SIG-M5 treated with dmso at 0.1 percent for 504 hours (cell line): ENCODE results near the gene NXPE3.

Experiments used
- DNase-seq: peaks from one replicate; lab custom pipeline; 2025; ENCODE audit not compliant: unreplicated experiment; lab: John Stamatoyannopoulos, UW

NXPE3 gene

DNA sequence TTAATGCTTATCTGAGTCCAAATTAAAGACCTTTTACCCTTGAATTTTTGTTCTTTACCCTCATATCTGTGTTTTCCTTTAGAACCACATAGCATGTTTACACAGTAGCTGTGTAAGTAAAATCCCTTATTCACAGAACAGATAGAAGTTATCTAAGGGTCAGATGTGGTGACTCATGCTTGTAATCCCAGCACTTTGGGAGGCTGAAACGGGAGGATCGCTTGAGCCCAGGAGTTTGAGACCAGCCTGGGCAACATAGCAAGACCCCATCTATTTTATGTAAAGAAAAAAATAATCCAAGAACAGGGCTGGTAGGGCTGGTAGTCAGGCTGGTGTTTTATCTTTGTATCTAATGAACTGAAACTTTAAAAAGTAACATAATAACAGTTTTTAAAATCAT is 23.2 kb downstream of the NXPE3 start:
- no peak for DNase-seq

DNA sequence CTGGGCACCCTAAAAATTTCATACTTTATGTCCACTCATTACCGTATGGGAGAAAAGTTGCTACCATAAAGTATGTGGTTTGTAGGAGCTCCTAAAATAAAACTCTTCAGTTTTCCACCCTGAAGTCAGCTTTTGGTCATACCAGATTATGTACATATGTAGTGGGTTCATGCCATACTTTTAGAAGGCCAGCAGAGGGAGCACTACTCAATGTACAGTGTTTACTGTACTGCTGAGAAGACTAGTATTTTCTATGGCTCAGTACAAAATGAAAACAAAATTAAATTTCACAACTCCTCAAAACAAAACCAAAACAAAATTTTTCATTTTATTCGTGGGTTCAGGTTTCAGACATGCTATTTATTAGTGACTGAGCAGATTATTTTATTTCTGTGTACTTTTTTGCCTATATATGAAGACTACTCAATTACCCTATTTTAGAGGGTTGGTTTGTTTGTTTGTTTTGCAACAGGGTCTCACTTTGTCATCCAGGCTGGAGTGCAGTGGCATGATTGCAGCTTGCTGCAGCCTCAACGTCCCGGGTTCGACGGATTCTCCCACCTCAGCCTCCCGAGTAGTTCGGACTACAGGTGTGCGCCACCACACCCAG is 24.3 kb downstream of the NXPE3 start:
- peak; percentile 82 for DNase-seq

DNA sequence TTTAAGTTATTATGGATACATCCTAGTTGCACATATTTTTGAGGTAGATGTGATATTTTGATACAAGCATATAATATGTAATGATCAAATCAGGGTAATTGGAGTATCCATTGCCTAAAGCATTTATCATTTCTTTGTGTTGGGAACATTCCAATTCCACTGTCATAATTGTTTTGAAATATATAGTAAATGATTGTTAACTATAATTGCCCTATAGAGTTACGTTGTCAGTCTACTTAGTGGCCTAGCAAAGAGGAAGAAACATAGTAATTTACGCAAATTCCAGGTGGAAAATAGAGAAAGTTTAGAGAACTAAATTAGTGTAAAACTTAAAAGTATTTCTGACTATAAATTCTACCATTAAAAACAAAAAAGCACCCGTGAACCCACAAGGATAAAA is 24.9 kb downstream of the NXPE3 start:
- no peak for DNase-seq

DNA sequence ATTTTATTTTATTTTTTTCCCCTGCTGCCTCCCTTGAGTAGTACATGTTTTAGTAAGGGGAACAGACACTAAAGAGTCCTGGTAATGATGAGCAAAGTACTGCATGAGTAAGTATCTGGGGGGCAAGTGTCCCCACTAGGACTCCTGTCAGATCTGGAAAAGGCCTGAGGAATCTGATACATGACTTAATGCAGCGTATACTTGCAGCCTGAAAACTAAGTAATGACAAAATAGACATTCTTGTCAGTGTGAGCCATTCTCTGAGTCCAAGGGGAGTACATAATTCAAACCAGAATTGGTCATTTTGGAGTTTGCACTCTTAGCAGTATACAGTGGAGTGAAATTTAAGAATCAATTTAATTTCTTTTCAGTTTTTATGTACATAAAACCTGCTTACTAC is 27.5 kb downstream of the NXPE3 start:
- DNase-seq, result no peak

DNA sequence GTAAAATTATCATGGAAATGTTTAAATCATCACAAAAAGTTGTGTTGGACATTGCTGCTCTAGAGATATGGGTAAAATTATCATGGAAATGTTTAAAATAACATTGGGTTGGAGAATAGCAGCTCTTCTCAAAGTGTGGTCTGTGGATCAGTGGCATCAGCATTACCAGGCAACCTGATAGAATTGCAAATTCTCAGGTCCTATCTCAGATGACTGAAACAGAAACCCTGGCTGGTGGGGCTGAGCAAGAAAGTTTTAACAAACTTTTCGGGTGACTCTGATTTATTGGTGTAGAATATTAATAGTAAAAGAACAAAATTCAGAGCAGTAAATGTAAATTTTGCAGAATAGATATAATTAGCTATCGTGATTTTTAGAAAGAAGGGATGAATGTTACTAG is 28.9 kb downstream of the NXPE3 start:
- DNase-seq, result no peak

GRCh38 chr3:101809178-101810021 is 30.4 kb downstream of the NXPE3 start:
- peak; percentile 69 for DNase-seq

- DNase-seq, result no peak
Observed at GRCh38 chr3:101810022-101810418, 31.0 kb downstream of the NXPE3 start.

DNA sequence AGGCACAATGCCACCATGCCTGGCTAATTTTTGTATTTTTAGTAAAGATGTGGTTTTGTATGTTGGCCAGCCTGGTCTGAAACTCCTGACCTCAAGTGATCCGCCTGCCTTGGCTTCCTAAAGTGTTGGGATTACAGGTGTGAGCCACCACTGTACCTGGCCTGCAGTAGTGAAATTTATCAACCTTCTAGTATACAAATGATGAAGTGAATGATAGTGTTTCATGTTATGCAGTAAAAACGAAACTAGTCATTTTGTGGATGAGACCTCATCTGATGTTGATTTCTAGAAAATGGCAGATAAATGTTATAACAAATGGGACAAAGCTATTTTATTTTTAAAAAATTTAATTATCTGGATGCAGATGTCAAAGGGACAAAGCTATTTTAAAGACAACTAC is 32.9 kb downstream of the NXPE3 start:
- DNase-seq, result no peak

- no peak for DNase-seq
Observed at GRCh38 chr3:101812895-101813294, 33.9 kb downstream of the NXPE3 start.

GRCh38 chr3:101813817-101814440 is 34.9 kb downstream of the NXPE3 start:
- peak; percentile 21 for DNase-seq

- no peak for DNase-seq
Observed at GRCh38 chr3:101814835-101815234, 35.8 kb downstream of the NXPE3 start.

DNA sequence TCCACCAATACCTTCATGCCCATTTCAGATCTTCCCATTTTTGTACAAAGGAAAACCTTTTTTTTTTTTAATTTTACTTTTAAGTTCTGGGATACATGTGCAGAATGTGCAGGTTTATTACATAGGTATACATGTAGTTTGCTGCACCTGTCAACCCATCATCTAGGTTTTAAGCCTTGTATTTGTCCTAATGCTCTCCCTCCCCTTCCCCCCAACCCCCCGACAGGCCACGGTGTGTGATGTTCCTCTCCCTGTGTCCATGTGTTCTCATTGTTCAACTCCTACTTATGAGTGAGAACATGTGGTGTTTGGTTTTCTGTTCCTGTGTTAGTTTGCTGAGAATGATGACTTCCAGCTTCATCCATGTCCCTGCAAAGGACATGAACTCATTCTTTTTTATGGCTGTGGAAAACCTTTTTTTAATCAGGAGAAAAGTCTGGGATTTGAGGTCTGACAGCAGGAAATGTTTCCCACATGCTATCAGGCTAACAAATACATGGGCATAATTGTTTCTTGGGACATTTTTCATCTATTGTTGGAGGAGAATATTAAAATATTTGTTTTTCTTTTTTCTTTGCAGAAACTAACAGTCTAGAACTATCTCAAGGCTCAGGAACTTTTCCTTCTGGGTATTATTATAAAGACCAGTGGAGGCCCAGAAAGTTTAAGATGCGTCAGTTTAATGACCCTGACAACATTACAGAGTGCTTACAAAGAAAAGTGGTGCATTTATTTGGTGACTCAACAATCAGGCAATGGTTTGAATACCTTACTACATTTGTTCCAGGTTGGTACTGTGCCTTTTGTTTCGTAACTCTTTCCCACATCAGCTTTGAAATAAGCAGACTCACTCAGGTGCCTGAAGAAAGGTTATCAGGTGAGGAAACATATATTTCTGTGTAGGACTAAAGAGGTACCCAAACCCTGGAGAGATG is 37.5 kb downstream of the NXPE3 start:
- DNase-seq, result no peak

DNA sequence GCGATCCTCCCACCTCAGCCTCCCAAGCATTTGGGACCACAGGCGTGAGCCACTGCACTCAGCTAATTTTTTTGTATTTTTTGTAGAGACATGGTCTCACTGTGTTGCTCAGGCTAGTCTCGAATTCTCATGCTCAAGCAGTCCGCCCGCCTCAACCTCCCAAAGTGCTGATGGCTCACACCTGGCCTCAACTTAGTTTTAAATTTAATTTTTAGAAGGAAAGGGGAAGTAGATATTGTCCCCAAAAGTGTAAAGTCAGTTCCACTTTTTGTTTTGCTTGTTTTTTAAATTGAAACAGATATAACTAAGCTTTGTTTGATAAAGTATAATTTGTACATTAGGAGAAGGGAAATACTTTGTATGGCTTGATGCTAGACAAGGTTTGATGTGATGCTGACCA is 39.0 kb downstream of the NXPE3 start:
- peak; percentile 6 for DNase-seq

DNA sequence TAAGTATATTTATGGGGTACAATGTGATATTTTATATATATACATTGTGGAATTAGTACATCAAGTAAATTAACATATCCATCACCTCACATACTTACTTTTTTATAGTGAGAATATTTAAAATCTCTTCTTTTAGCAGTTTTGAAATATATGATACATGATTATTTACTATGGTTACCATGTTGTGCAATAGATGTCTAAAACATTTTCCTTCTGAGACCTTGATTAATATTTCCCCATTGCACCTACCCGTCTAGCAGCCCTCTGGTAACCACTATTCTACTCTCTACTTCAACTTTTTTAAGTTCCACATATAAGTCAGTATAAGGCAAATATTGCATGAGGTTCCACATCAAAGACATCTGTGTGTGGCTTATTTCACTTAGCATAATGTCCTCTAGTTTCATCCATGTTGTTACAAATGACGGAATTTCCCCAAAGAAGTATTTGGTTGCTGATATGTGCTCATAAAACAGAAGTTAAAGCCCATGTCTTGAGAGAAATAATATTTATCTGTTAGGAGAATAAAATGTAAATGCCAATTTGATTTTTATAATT is 40.7 kb downstream of the NXPE3 start:
- DNase-seq, result peak; percentile 29

DNA sequence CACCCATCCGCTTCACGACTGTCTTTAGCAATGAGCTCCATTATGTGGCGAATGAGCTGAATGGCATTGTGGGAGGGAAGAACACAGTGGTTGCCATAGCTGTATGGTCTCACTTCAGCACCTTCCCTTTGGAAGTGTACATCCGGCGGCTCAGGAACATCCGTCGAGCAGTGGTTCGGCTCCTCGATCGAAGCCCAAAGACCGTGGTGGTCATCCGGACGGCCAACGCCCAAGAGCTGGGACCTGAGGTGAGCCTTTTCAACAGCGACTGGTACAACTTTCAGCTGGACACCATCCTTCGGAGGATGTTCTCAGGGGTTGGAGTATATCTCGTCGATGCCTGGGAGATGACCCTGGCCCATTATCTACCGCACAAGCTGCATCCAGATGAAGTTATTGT is 42.5 kb downstream of the NXPE3 start:
- DNase-seq, result no peak

DNA sequence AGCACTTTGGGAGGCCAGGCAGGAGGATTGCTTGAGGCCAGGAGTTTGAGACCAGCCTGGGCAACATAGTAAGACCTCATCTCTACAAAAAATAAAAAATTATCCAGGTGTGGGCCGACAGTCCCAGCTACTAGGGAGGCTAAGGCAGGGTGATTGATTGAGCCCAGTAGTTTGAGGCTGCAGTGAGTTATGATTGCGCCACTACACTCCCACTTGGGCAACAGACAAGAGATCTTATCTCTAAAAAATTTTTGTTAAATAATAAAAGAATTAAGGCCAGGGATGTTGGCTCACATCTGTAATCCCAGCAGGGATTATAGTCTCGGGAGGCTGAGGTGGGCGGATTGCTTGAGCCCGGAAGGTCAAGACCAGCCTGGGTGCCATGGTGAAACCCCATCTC is 44.5 kb downstream of the NXPE3 start:
- DNase-seq, result no peak

GRCh38 chr3:101824702-101825101 is 45.7 kb downstream of the NXPE3 start:
- no peak for DNase-seq

- DNase-seq, result no peak
Observed at GRCh38 chr3:101825904-101826445, 47.0 kb downstream of the NXPE3 start.

DNA sequence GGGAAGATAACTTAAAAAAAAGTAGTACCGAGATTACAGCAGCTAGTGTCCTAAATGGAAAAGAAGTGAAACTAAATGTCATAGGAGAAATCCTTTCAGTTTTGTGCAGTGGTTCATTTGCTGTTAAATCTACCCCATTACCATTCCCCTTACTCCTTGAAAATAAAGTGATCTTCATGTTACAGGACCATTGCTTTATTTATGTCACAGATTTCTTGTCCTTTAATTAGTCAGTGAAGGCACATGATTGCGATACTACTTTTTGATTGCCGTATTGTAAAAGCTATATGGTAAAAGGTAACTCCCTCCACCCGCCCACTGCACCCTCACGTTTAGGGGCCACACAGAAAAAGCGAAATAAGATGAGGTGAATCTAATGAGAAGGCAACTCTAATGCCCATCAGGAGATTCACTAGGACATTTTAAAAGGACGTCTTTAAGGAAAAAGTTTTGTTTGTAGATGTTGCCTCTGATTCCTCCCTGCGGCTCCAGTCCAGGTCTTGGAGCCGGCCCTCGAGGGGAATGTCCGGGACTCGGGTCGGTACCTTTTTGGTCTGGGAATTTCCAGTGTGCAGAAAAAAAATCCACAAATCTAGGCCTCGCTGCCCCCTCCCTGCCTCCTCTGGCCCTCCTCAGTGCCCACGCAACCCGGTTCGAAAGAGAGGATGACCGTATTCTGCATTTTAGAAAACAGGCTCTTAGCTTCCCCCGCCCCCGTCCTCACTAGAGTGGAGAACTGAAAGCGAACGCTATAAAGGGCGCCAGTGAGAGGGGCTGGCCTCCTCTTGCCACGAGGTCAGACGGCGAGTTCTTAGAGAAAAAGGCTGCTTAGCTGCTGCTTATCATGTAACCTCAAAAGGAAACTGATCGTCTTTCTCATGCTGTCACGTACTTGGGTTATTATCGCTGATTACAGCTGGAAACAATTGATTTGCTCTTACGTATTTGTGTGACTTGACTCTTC is 48.5 kb downstream of the NXPE3 start:
- peak; percentile 77 for DNase-seq
